HG02885 (cell line): ENCODE measurements around the gene ADCY1.

Source experiments
- ATAC-seq: cut with Tn5 transposase; IDR thresholded peaks from one replicate; pipeline ENCODE4 v1.9.1; 2021; ENCODE audit warnings: mild to moderate bottlenecking; ENCODE audit not compliant: unreplicated experiment, poor library complexity

ADCY1 gene

GRCh38 chr7:45591101-45591906 lies 17.1 kb downstream of the ADCY1 start:
- ATAC-seq = no peak

GRCh38 chr7:45592230-45592991 lies 18.2 kb downstream of the ADCY1 start:
- no peak for ATAC-seq

GRCh38 chr7:45593121-45593541 lies 19.0 kb downstream of the ADCY1 start:
- no peak for ATAC-seq

- no peak for ATAC-seq
These were observed 19.7 kb downstream of the ADCY1 start for GRCh38 chr7:45593877-45594276.

GRCh38 chr7:45594745-45595535 lies 20.8 kb downstream of the ADCY1 start:
- ATAC-seq = no peak

GRCh38 chr7:45595809-45596664 lies 21.9 kb downstream of the ADCY1 start:
- no peak for ATAC-seq

- no peak for ATAC-seq
These were observed 22.5 kb downstream of the ADCY1 start for GRCh38 chr7:45596665-45597095.

- ATAC-seq = no peak
These were observed 23.3 kb downstream of the ADCY1 start for GRCh38 chr7:45597286-45597984.

GRCh38 chr7:45598886-45599520 lies 24.8 kb downstream of the ADCY1 start:
- no peak for ATAC-seq

- no peak for ATAC-seq
These were observed 25.9 kb downstream of the ADCY1 start for GRCh38 chr7:45599851-45600706.

- ATAC-seq = no peak
These were observed 26.9 kb downstream of the ADCY1 start for GRCh38 chr7:45601094-45601493.

GRCh38 chr7:45601816-45602540 lies 27.8 kb downstream of the ADCY1 start:
- ATAC-seq = no peak

GRCh38 chr7:45606050-45606449 lies 31.9 kb downstream of the ADCY1 start:
- ATAC-seq = no peak

GRCh38 chr7:45606931-45607330 lies 32.8 kb downstream of the ADCY1 start:
- ATAC-seq = no peak

- ATAC-seq = no peak
These were observed 35.0 kb downstream of the ADCY1 start for GRCh38 chr7:45609180-45609579.

- ATAC-seq = no peak
These were observed 35.9 kb downstream of the ADCY1 start for GRCh38 chr7:45610019-45610418.

- no peak for ATAC-seq
These were observed 36.6 kb downstream of the ADCY1 start for GRCh38 chr7:45610660-45611299.
